PFSK-1 (cell line): ENCODE results near the gene PAX2.

Source experiments
- FOXP2 ChIP-seq: optimal IDR thresholded peaks from 2 replicates; pipeline ENCODE3; 2011; ENCODE audit warnings: borderline replicate concordance, control low read depth, inconsistent platforms; ENCODE audit not compliant: insufficient read depth; ENCODE audit errors: extremely low read length, extremely low read depth
- POLR2AphosphoS5 ChIP-seq: IDR thresholded peaks from 2 replicates; pipeline ENCODE4 v1.6.1; 2012; ENCODE audit warnings: low read depth, mild to moderate bottlenecking, control low read depth, low read length, moderate library complexity
- SIN3A ChIP-seq: IDR thresholded peaks from 2 replicates; pipeline ENCODE4 v1.6.1; 2012; ENCODE audit warnings: mild to moderate bottlenecking, low read length, moderate library complexity, borderline replicate concordance; ENCODE audit not compliant: insufficient read depth
- TAF1 ChIP-seq: IDR thresholded peaks from 2 replicates; pipeline ENCODE4 v1.6.1; 2012; ENCODE audit warnings: low read length, control low read depth, borderline replicate concordance; ENCODE audit not compliant: insufficient read depth
- TF ChIP-seq, protein P1 (sequence below), 2 experiments: IDR thresholded peaks; 2 replicates each; pipeline versions ENCODE4 v1.6.1 to v1.8.0; 2011 to 2012; ENCODE audit warnings: low read depth in 2 of 2, low read length in 2 of 2, control low read depth in 1 of 2, inconsistent platforms in 1 of 2, mild to moderate bottlenecking in 1 of 2, moderate library complexity in 1 of 2; ENCODE audit not compliant: insufficient read depth in 1 of 2

The PAX2 gene

DNA sequence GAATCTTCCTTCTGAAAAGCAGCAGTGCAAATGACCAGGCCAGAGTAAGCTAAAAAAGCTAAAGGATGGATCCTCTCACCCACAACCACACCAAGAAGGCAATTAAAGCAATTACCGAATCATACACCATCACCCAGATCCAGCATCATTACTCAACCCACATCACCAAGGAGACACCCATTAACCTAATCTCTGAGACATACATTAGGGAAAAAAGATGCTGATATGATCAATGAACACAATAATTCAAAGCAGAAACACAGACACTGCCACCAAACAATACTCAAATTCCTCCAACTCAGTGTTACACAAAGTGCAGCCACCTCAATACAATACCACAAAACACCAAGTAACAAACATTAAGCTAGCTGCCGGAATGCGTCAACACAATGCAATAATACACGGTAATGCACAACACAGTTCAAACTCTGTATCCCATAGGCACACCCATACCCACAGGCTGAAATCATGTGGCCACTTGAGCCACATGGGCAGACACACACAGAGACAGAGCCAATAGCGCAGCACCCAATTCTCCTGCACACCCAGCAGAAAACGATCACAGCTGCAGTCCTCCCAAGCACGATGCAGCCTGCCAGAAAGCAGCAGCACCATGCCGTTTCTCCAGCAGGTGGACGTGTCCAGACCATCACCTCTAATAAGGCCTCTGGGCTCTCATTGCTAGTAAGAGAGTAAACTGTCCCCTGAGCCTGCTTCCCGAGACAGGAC is 21.5 kb downstream of the PAX2 start:
- TF ChIP-seq POLR2AphosphoS5 = no peak

DNA sequence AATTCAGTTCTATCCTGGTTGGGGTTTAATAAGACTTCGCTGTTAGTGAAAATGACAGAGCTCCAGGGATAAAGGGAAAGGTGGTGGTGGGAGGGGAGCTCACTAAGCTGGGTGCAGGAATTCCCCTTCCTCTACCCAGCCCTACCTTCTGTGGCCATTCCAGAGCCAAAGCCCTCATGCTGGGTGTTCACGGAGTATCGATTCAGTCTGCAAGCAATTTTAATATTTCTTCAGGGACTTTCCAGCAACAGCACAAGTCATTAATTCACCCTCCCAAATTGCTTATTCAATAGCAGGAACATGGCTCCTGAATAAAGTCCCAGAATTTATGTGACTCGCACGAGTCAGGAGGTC is 22.0 kb downstream of the PAX2 start:
- TF ChIP-seq POLR2AphosphoS5 = no peak
- TF ChIP-seq, protein P1, sequence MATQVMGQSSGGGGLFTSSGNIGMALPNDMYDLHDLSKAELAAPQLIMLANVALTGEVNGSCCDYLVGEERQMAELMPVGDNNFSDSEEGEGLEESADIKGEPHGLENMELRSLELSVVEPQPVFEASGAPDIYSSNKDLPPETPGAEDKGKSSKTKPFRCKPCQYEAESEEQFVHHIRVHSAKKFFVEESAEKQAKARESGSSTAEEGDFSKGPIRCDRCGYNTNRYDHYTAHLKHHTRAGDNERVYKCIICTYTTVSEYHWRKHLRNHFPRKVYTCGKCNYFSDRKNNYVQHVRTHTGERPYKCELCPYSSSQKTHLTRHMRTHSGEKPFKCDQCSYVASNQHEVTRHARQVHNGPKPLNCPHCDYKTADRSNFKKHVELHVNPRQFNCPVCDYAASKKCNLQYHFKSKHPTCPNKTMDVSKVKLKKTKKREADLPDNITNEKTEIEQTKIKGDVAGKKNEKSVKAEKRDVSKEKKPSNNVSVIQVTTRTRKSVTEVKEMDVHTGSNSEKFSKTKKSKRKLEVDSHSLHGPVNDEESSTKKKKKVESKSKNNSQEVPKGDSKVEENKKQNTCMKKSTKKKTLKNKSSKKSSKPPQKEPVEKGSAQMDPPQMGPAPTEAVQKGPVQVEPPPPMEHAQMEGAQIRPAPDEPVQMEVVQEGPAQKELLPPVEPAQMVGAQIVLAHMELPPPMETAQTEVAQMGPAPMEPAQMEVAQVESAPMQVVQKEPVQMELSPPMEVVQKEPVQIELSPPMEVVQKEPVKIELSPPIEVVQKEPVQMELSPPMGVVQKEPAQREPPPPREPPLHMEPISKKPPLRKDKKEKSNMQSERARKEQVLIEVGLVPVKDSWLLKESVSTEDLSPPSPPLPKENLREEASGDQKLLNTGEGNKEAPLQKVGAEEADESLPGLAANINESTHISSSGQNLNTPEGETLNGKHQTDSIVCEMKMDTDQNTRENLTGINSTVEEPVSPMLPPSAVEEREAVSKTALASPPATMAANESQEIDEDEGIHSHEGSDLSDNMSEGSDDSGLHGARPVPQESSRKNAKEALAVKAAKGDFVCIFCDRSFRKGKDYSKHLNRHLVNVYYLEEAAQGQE (IDR thresholded peaks at IDR 0.05; ENCODE audit: insufficient read depth in 1 of 2, low read depth in 2 of 2, low read length in 2 of 2) = no peak

DNA sequence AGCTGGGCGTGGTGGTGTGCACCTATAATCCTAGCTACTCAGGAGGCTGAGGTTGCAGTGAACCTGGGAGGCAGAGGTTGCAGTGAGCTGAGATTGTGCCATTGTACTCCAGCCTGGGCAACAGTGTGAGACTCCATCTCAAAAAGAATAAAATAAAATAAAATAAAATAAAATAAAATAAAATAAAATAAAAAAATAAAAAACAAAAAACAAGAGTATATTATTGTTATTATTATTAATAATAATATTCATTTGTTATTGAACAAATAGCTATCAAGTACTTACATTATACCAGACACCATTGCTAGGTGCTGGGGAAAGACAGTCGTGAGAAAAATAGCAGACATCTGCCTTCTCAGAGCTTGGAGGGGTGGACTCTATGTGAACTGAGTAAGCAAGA is 24.1 kb downstream of the PAX2 start:
- TF ChIP-seq FOXP2 (no peak), TAF1 (no peak), POLR2AphosphoS5 (no peak)
- TF ChIP-seq, protein P1 (IDR thresholded peaks at IDR 0.05; ENCODE audit: insufficient read depth in 1 of 2, low read depth in 2 of 2, low read length in 2 of 2) = no peak

DNA sequence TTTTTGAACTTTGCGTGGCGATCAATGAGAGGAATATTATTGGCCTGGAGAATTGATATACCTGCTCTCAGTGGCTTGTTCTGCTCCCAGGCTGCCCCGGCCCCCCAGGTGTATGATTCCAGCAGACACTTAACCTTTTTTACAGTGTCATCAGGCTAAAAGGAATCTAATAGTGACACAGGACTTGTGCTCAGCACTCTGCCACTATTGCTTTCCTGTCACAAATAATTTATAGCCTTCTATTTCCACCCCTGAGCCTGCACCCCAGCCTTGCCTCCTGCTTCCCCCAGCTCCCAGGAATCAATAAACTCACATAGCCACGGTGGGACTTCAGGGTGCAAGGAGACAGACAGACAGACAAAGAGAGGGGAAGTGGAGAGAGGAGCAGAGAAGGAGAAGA is 28.3 kb downstream of the PAX2 start:
- no peak for TF ChIP-seq POLR2AphosphoS5
- no peak for TF ChIP-seq FOXP2
- no peak for TF ChIP-seq TAF1
- TF ChIP-seq SIN3A = no peak

- TF ChIP-seq, protein P1 (IDR thresholded peaks at IDR 0.05; ENCODE audit: insufficient read depth in 1 of 2, low read depth in 2 of 2, low read length in 2 of 2) = no peak
- no peak for TF ChIP-seq FOXP2
- TF ChIP-seq POLR2AphosphoS5 = no peak
- TF ChIP-seq SIN3A = no peak
- no peak for TF ChIP-seq TAF1
Measured at GRCh38 chr10:100774223-100774622, 28.8 kb downstream of the PAX2 start.

DNA sequence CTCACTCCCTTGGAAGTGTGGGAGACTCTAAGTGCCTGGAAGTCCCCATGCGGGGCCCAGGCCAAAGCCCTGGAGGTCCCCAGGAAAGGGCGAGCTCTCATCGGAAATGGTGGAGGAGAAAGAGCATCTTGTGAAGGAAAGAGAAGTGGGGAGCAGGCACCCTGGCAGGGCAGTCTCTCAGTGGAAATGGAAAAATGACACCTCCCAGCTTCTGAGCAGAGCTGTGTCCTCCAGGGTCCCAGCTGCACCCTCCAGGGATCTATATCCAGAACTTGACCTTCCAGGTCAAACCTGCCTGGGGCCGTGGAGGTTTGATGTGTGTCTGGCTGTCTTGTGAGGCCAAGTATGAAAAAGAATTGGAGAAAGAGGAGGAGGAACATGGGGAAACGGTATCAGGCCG is 29.5 kb downstream of the PAX2 start:
- TF ChIP-seq TAF1 (no peak), SIN3A (no peak), FOXP2 (no peak), POLR2AphosphoS5 (no peak)
- TF ChIP-seq, protein P1 (IDR thresholded peaks at IDR 0.05; ENCODE audit: insufficient read depth in 1 of 2, low read depth in 2 of 2, low read length in 2 of 2) = no peak
